Glomerular visceral epithelial cell (primary cell): Measurements from ENCODE around the gene DSTYK.

ENCODE experiments used
- DNase-seq: peaks from one replicate; pipeline ENCODE4 v3.0.0-alpha.2; 2016; ENCODE audit errors: extremely low spot score

Gene DSTYK

GRCh38 chr1:205129447-205130029 is 82.0 kb downstream of the DSTYK start:
- DNase-seq, result no peak

GRCh38 chr1:205128050-205128449 is 83.5 kb downstream of the DSTYK start:
- DNase-seq, result no peak

DNA sequence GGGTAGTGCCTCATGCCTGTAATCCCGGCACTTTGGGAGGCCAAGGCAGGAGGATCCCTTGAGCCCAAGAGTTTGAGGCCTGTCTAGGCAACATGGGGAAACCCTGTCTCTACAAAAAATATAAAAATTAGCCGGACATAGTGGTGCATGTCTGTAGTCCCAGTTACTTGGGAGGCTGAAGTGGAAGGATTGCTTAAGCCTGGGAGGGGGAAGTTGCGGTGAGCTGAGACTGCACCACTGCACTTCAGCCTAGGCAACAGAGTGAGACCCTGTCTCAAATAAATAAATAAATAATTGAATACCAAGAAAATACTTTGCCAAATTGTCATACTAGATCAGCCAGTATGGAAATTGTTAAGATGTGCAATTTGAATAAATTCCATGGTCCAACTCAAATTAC is 83.9 kb downstream of the DSTYK start:
- no peak for DNase-seq

DNA sequence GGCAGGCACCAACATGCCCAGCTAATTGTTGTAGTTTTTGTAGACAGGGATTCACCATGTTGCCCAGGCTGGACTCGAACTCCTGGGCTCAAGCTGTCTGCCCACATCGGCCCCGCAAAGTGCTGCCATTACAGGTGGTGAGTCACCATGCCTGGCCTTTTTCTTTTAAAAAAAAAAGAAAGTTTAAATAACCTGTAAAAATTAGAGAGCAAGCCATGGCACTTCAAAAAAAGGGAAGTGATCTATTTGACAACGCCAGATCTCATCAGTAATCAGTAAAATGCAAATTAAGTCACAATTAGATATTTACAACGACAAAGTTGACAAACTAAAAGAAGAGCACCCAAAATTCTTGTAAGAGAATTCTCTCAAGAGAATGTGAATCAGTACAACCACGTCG is 86.8 kb downstream of the DSTYK start:
- DNase-seq, result no peak

- DNase-seq, result no peak
Observed at GRCh38 chr1:205122489-205122882, 89.0 kb downstream of the DSTYK start.

DNA sequence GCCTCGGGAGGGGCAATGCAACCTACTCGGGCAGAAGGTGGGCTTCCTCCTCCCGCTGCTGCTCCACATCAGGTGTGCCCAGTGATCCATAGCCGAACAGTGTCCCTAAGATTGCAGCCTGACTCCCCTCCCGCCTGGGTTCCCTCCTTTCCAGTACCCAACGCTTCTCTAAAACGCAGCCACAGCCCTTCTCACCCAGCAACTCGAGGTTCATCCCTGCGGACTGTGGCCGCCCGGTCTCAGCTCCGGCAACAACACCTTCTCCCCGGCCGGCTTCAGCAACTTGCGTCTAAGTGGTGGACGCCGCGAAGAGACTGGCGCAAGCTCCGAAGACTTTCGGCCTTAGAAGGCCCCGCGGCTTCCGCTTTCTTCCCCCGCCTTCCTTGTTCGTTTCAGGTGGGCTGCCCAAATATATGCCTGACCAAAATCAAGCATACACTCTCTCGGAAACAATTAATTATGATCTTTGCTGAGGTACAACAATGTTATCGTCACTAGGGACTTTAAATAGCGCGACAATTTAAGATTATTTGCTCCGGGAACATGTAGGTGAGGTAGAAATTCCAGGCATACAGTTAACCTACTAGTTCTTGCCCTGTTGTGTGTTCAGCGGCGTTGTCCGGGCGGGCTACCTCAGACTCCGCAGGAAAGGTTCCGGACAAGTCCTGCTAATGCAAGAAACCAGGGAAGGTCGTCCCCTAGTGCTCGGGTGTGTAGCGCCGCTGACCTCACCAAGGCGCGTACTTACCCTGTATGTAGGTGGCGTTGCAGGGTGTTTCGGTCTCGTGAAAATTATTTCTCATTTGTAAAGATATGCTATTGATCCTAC is 89.6 kb downstream of the DSTYK start, which contains the start of gene RBBP5:
RBBP5 (minus strand) TSS at position 319 of the 829 bp plus-strand sequence; CDS start at position 214, 105 bp downstream.
- peak; percentile 98 for DNase-seq

GRCh38 chr1:205118752-205119151 is 92.8 kb downstream of the DSTYK start:
- no peak for DNase-seq

GRCh38 chr1:205111354-205111753 is 100.1 kb downstream of the DSTYK start:
- no peak for DNase-seq

- no peak for DNase-seq
Observed at GRCh38 chr1:205109711-205110110, 101.8 kb downstream of the DSTYK start.

DNA sequence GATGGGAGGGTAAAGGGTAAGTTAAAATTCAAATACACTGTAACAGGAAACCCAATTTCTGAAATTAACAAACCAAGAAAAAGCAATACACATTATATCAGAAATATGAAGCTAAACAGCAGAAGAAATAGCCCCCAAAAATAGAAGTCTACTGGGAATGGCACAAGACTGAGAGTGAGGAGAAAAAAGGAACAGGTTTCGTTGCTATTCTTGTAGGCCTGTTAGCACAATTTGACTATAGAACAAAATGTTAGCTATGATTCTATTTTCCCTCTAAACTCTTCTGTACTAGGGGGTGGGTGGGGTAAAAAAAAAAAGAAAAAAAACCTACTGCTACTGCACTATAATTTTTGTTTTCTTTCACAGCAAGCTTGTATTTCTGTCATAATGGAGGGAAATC is 102.2 kb downstream of the DSTYK start:
- DNase-seq, result no peak

GRCh38 chr1:205108464-205108863 is 103.0 kb downstream of the DSTYK start:
- DNase-seq, result no peak

DNA sequence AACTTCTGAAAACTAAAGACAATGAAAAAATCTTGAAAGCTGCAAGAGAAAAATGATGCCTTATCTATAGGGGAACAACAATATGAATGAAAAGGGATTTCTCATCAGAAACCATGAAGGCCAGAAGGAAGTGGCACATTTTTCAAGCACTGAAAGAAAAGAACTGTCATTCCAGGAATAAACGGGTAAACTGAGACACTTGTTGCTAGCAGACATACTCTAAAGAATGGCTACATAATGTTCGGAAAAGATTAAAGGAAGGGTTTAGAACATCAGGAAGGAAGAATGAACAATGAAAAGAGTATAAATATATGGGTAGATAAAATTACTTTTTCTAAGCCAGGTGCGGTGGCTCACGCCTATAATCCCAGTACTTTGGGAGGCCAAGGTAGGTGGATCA is 104.2 kb downstream of the DSTYK start:
- DNase-seq, result no peak

- DNase-seq, result no peak
Observed at GRCh38 chr1:205102404-205102803, 109.1 kb downstream of the DSTYK start.

- no peak for DNase-seq
Observed at GRCh38 chr1:205098242-205098641, 113.3 kb downstream of the DSTYK start.

DNA sequence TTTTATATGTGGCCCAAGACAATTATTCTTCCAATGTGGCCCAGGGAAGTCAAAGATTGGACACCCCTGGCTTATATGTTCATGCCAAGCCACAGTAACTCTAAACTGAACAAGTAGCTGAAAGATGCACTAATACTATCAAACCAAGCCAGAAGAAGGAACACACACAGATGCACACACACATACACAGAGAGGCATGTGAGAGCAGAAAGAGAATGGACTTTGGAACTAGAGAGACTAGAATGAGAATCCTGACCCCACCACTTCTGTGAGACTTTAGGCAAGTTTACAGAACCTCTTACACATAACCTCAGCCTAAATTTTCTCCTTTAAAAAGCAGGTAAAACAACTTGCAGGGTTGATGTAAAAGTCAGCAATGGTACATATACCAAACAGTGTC is 116.1 kb downstream of the DSTYK start:
- DNase-seq, result no peak
